Measurements from ENCODE around the gene GLIS1.

DNA sequence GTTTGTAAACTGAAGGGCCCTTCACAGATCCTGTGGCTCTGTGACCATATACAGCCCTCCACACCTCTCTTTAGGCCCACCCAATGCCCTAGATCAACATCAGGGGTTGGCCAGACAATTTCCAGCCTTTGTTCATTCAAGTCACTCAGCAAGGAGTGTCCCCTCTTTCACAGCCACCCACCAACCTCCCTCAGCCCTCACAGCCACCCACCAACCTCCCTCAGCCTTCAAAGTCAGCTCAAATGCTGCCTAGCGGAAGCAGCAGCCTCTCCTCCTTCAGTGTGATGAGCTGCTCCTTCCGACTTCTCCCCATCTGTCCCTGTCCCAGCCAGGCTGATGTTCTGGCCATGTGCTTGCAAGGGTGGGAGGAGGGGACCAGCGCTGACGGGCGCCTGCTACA lies 208.4 kb downstream of the GLIS1 start:
- TF ChIP-seq, protein P1, sequence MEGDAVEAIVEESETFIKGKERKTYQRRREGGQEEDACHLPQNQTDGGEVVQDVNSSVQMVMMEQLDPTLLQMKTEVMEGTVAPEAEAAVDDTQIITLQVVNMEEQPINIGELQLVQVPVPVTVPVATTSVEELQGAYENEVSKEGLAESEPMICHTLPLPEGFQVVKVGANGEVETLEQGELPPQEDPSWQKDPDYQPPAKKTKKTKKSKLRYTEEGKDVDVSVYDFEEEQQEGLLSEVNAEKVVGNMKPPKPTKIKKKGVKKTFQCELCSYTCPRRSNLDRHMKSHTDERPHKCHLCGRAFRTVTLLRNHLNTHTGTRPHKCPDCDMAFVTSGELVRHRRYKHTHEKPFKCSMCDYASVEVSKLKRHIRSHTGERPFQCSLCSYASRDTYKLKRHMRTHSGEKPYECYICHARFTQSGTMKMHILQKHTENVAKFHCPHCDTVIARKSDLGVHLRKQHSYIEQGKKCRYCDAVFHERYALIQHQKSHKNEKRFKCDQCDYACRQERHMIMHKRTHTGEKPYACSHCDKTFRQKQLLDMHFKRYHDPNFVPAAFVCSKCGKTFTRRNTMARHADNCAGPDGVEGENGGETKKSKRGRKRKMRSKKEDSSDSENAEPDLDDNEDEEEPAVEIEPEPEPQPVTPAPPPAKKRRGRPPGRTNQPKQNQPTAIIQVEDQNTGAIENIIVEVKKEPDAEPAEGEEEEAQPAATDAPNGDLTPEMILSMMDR (conservative IDR thresholded peaks at IDR 0.05; ENCODE audit: low read length): no peak
- TF ChIP-seq EZH2phosphoT487 (IDR thresholded peaks at IDR 0.05; ENCODE audit: borderline replicate concordance): no peak
